Lower leg skin (tissue), 4 donors: Measurements from ENCODE around the gene JMJD7. TPM values are rescaled to one million over a fixed set of nuclear protein-coding genes. Genes with fewer than 3 reads are reported as not detected.

Experiments
- DNase-seq, 2 donors: peaks; one replicate each; pipeline ENCODE4 v3.0.0-alpha.2; 2019; ENCODE audit warnings: low spot score in 2 of 2
- H3K4me3 ChIP-seq: fragments of 200-600 bp; sonication (generic); 2 replicates; pipeline ENCODE4 v1.5.1; 2017; ENCODE audit warnings: mild to moderate bottlenecking, low read depth; ENCODE audit not compliant: poor library complexity, severe bottlenecking
- POLR2A ChIP-seq, 2 donors: fragments of 450-650 bp; IDR thresholded peaks; one replicate each; pipeline ENCODE4 v1.6.1; 2016 to 2017; ENCODE audit warnings: antibody characterized with exemption in 2 of 2, mild to moderate bottlenecking in 1 of 2, moderate library complexity in 1 of 2
- WGBS, 2 donors: methylation state at CpG; one replicate each; pipeline ENCODE4 v1.1.5; 2018; 5-methylcytosine and 5-hydroxymethylcytosine counted together
- intact Hi-C: fragments of 100-400 bp; cut with DNase I; formaldehyde crosslinking; loops from one replicate; pipeline ENCODE4 v1.15.0; 2023; ENCODE audit warnings: low total_unique reads
- total RNA-seq, 4 donors: library from RNA; depleted of rRNA; stranded (reverse); fragments of >200 nt; gene quantifications; one replicate each; pipeline ENCODE4 v1.1.0, GENCODE V29; 2016
- TF ChIP-seq, protein P1 (sequence below), 3 donors: fragments of 450-650 bp; IDR thresholded peaks; one replicate each; pipeline ENCODE4 v1.5.1; 2016; ENCODE audit warnings: antibody characterized with exemption in 3 of 3, mild to moderate bottlenecking in 3 of 3, moderate library complexity in 2 of 3

The JMJD7 gene
- total RNA-seq, 4 donors from 2014 or later = 40.7 to 61.6 (median 47.1) TPM

DNA sequence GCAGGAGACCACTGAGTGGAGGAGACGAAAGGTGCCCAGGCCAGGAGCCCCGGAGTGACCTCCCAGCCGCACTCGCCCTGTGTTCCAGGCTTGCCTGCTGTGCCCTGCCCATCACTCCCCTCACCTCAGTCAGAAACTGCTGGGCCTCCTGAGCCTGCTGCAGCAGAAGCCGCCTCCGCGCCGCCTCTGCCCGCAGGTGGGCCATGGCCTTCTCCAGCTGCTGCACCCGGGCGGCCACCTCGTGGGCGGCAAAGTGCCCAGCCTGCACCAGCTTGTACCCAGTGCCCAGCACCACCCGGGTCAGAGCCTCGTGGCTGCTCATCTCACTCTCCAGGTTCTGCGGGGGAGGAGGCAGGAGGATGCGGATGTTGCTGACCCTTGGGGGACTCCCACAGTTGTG is 28.4 kb downstream of the JMJD7 start:
- TF ChIP-seq, protein P1, sequence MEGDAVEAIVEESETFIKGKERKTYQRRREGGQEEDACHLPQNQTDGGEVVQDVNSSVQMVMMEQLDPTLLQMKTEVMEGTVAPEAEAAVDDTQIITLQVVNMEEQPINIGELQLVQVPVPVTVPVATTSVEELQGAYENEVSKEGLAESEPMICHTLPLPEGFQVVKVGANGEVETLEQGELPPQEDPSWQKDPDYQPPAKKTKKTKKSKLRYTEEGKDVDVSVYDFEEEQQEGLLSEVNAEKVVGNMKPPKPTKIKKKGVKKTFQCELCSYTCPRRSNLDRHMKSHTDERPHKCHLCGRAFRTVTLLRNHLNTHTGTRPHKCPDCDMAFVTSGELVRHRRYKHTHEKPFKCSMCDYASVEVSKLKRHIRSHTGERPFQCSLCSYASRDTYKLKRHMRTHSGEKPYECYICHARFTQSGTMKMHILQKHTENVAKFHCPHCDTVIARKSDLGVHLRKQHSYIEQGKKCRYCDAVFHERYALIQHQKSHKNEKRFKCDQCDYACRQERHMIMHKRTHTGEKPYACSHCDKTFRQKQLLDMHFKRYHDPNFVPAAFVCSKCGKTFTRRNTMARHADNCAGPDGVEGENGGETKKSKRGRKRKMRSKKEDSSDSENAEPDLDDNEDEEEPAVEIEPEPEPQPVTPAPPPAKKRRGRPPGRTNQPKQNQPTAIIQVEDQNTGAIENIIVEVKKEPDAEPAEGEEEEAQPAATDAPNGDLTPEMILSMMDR (IDR thresholded peaks at IDR 0.05) = no peak
- TF ChIP-seq POLR2A (IDR thresholded peaks at IDR 0.05) = no peak
- WGBS, 2 donors = 88 to 91% methylated on average over 10 to 17 of the region's 17 CpGs
- intact Hi-C loops = no loop called here
- DNase-seq = no peak
- no peak overlapping the region for H3K4me3 ChIP-seq

DNA sequence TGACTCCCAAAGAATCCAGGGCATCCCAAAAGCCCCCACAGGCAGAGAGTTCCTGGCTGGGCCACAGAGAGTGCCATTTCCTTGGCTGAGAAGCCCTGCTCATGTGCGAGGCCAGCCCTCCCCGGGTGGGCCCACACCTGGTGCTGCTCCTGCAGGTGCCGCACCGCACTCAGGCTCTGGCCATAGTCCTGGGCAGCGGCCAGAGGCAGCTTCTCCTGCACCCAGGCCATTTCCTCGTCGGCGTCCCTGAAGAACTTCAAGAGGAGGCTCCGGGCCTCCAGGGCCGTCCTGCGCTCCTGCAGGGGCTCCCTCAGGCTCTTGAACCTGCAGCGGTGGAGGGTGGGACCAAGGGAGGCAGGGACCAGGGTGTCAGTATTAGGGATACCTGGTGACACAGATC is 28.8 kb downstream of the JMJD7 start:
- intact Hi-C loops = no loop called here
- no peak for DNase-seq
- TF ChIP-seq, protein P1 (IDR thresholded peaks at IDR 0.05) = no peak
- TF ChIP-seq POLR2A (IDR thresholded peaks at IDR 0.05) = no peak
- no peak overlapping the region for H3K4me3 ChIP-seq
- 92 to 95% methylated on average over 8 to 12 of the region's 12 CpGs for WGBS, 2 donors

GRCh38 chr15:41857316-41857715 is 29.4 kb downstream of the JMJD7 start:
- DNase-seq = no peak
- 85 to 91% methylated on average over 8 to 9 of the region's 9 CpGs for WGBS, 2 donors
- TF ChIP-seq, protein P1 (IDR thresholded peaks at IDR 0.05) = no peak
- no peak for TF ChIP-seq POLR2A (IDR thresholded peaks at IDR 0.05)
- no peak overlapping the region for H3K4me3 ChIP-seq
- intact Hi-C loops = no loop called here

GRCh38 chr15:41858756-41859155 is 30.9 kb downstream of the JMJD7 start:
- no peak for TF ChIP-seq POLR2A (IDR thresholded peaks at IDR 0.05)
- TF ChIP-seq, protein P1 (IDR thresholded peaks at IDR 0.05) = no peak
- intact Hi-C loops = no loop called here
- WGBS, 2 donors = 80 to 86% methylated on average over 13 to 15 of the region's 15 CpGs
- DNase-seq = no peak
- H3K4me3 ChIP-seq = no peak overlapping the region

DNA sequence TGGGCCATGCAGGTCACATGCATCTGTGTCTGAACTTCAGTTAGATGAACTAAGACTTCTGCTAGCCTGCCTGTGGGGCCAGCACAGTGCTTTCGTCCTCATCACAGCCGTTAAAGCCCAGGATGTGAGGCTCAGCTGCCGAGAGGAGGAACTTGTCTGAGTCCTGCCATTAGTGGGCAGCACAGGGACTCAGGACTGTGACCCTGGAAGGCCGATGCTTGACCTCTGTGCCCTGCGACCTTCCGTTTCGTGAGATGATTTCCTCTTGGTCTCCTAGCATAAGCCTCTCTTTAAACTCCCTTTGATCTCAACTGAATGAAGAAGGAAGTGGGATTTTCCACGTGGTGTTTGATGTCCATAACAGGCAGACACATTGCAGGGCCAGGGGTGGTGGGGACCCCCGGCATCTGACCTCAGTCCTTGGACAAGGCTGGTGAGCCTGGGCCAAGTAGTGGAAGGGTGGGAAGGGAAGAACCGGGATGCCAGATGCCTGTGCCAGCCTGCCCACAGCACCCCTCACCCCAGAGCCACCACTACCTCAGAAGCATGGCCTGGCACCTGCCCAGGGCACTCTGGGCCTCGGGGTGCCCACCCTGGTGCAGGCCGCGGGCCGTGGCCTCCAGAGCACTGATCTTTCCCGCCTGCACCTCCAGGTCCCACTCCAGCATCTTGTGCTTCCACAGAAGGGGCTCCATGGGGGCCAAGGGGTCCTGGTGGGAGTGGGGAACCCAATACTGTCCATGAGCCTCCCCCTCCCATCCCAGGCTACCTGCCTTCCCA is 32.3 kb downstream of the JMJD7 start:
- intact Hi-C loops = no loop called here
- 64 to 69% methylated on average over 15 of the region's 15 CpGs for WGBS, 2 donors
- no peak overlapping the region for H3K4me3 ChIP-seq
- no peak for DNase-seq
- no peak for TF ChIP-seq POLR2A (IDR thresholded peaks at IDR 0.05)
- TF ChIP-seq, protein P1 (IDR thresholded peaks at IDR 0.05) = no peak
